NCI-H187 (cell line): ENCODE measurements around the gene PODXL2.

Experiments
- DNase-seq, 2 experiments: peaks; one replicate each; lab custom pipeline; 2025; lab: John Stamatoyannopoulos, UW

Gene PODXL2

DNA sequence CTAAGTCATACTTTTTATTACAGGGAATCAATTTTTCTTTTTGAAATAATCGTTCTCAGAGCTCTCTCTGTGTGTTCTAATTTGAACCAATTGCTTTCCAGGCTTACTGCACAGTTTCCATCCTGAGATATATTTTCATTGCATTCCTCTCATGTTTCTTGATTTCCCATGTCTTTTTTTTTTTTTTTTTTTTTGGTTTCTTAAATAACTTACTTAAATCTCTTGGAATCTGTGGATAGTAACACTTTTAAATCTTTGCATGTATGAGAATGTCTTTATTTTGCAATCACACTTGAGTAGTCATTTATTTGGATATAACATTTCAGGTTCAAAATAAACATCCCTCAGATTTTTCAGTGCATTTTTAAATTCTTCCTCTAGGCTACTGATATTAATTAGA, 29.2 kb downstream of the PODXL2 start:
- no peak for DNase-seq

DNA sequence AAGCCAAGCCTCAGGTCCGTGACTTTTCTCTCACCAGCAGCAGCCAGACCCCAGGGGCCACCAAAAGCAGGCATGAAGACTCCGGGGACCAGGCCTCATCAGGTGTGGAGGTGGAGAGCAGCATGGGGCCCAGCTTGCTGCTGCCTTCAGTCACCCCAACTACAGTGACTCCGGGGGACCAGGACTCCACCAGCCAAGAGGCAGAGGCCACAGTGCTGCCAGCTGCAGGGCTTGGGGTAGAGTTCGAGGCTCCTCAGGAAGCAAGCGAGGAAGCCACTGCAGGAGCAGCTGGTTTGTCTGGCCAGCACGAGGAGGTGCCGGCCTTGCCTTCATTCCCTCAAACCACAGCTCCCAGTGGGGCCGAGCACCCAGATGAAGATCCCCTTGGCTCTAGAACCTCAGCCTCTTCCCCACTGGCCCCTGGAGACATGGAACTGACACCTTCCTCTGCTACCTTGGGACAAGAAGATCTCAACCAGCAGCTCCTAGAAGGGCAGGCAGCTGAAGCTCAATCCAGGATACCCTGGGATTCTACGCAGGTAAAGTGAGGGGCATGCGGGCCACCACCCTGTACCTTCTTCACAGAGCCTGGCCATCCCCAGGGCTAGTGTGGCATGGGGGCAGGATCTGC, 31.8 kb downstream of the PODXL2 start:
- DNase-seq: no peak

DNA sequence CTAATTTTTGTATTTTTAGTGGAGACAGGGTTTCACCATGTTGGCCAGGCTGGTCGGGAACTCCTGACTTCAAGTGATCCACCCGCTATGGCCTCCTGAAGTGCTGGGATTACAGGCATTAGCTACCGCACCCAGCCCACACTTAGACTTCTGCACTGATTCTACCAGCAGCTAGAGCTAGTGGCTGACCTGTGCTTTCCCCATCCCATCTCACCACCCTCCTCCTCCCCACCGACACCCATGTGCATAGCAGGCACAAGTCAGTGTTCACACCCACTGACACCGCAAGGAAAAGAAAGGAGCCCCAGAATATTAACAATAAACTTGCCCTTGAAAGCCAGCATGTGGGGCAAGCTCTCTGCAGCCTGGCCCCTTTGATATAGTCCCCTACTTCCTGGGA, 32.6 kb downstream of the PODXL2 start:
- DNase-seq: no peak

DNA sequence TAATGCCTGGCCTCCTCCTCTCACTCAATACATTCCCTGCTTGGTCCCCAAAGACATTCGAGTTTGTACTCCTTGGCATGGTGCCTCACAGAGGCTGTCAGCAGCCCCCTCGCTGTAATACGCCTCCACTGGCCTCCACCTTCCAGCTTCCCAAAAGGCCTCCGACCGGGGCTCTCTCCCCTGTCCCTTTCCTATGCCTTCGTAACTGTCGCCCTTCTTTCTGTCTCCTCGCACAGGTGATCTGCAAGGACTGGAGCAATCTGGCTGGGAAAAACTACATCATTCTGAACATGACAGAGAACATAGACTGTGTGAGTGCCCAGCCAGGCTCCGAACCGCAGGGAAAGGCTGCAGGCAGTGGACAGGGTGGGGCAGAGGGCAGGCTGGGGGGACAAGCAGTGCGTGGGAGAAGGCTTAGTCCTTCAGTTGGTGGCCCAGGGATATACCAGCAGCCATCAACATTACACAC, 33.0 kb downstream of the PODXL2 start:
- DNase-seq: no peak

DNA sequence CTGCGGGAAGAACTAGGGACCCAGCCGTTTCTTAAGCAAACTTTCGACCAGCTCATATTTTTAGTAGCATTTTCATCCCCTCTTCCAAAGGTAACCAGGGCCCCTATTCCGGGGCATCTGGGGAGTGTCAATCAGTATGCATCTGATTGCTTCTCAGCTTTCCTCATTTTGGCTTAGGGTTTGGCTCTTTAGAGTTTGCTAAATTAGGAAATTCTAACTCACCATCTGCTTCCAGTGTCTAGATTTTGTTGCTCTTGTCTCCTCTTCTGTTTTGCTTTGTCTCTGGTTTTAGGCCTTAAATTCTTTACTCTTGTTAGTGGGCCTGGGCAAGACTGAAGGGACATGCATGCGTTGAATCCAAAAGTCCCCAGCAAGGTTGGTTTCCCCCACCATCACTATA, 34.2 kb downstream of the PODXL2 start:
- no peak for DNase-seq

DNA sequence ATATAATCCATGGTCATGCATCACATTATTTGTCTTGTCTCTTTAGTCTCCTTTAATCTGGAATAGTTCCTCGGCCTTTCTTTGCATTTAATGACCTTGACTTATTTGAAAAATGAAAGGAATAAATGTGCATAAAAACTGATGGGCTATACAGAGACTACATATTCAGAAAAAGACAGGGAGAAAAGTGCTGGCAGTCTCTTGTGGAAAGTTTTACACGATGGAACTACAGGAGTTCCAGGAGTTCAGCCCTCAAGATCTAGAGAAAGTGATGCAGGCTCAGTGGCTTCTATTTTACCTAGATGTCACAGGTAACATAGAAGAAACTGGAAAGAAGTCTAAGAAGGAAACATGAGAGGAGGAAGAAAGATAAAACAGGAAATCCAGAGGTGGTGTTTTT, 36.2 kb downstream of the PODXL2 start:
- DNase-seq: no peak

DNA sequence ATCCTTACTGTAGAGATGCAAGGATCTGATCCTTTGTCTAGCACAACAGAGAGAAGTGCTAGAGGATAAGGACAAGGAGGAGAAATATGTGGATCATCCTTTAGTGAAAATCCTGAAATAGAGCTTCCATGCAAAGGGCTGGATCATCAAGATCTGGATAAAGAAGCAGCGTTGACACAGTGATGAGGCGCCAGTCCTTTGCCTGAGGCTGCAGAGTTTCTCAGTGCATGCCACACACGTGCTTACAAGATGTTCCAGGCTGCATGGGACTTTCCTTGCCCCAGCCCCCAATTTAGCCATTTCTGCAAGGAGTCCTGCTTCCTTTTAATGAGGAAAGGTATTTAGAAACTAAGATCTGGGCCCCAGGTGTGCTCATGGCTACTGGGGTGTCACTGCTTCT, 36.6 kb downstream of the PODXL2 start:
- no peak for DNase-seq

DNA sequence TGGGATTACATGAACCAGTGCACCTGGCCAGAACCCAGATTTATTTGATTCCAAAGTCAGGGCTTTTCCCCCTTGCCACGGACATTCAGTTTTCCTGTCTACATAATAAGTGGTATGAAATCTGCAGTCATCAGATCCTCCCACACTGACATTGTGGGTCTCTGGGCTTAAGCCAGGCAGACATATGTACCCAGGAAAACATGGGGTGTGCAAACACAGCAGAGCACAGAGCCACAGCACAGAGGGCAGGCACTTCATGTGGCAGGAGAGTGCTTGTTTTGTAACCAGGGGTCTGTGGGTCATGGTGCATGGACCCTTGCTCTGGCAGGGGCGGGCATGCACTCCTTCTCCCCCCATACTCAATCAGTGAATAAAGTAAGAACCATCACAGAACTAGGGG, 37.7 kb downstream of the PODXL2 start:
- DNase-seq: no peak

DNA sequence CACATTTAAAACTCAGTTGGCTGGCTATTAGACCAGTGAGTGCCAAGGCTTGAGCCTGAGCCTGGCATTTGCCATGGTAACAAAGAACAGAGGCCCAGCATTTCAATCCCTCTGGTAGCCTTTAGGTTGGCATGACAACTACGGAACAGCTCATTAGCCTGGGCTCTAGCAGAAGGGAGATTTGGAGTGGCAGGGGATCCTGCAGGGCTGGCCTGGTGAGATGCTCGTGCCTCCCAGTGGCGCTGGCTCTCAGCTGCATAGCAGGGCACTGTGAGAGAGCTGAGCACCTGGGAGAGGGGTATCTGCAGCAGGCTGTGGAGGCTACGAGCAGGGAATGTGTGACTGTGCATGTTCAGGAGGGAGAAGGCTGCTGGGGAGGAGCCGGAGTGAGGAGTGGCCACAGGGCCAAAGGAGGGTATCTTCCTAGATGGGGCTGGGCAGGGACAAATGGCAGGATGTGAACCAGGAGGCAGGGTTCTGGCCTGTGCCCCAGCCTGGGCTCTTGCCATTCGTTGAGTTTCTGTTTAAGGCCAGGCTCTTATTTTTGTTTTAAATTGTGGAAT, 38.2 kb downstream of the PODXL2 start:
- no peak for DNase-seq

DNA sequence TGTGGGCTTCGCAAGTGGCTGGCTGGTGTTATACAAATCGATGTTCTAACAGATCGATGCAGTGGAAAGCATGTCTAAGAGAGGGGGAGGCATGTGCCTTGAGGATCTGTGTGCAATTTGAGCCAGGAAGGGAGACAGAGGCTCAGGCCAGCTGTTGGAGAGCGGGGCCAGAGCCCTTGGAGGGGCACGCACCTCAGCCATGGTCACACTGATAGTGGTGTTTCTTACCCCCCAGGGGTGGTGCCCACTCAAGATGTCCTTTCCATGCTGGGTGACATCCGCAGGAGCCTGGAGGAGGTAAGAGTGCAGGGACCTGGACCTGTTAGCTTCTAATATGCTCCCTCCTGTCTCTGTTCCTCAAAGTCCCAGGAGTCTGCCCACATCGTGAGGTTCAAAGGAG, 39.9 kb downstream of the PODXL2 start:
- no peak for DNase-seq

DNA sequence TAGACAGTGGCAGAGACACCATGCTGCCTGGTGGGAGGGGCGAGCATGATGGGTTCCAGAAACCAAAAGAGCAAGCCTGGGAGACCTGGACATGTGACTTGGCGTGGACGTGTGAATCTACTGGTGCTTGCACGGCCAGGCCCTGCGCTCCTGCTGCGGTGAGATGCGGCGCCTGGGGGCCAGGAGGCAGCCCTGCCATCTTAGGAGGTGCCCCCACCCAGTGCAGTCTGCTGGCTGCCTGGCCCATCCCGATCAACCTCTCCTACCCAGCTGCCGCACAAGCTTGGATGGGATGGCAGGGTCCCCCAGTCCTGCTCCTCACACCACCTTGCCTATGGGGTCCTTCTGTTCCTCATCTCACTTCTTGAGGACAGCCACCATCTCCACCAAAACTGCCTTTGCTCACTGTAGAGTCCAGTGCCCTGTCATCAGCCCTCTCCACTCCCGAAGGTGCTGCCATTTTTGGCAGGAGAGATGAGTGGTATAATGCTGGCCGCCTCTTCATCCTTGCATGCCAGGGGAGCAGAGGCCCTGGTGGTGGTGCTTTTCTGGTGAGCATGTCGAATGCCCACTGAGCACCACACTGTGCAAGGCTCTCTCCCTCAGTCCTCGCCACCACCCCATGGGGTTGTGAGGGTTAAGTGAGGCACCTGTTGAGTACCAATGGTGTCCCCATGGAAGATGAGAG, 40.7 kb downstream of the PODXL2 start:
- DNase-seq: no peak

DNA sequence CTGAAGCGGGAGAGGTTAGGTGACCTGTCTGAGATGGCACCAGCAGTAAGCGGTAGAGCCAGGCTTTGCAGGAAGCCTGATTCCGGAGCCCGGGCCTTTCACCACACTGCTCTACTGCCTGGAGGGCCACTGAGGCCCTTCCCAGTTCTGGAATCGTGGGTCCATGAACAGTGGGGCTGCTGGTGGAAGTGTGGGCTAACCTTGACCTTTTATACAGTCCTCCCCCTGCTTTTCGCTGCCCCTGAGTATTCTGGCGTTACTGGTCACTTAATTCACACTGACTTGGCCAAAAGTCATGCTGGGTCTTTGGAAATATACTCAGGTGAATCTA, 41.2 kb downstream of the PODXL2 start:
- no peak for DNase-seq

DNA sequence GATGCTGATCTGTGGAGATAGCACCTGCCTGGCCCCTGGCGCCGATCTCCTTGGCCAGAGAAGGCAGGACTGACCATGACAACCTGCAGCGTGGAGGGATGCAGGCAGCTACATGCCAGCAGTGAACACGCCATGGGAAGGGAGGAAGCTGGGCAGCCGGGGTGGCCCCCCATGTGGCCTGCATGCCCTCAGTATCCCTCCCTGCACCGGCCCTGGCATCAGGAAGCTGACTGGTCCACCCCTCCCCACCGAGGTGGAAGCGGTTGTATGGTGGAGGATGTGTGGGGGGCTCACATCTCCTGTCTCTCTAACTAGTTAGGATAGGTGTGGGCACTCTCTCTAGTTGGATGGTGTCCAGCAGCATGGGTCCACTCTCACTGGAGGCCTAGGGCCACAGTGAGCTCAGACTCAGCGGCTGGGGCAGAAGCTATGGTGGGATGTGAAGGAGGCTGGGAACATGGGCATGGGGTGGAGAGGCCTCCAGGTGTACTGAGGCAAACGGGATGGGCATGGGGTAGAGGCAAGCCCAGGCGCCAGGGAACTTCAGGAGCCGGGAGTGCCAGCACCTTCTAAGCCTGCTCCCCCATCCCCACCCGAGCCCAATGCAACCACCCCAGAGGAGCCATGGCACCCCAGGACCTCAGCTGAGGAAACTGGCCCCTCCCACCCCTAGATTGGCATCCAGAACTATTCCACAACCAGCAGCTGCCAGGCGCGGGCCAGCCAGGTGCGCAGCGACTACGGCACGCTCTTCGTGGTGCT, 42.0 kb downstream of the PODXL2 start:
- DNase-seq: no peak

DNA sequence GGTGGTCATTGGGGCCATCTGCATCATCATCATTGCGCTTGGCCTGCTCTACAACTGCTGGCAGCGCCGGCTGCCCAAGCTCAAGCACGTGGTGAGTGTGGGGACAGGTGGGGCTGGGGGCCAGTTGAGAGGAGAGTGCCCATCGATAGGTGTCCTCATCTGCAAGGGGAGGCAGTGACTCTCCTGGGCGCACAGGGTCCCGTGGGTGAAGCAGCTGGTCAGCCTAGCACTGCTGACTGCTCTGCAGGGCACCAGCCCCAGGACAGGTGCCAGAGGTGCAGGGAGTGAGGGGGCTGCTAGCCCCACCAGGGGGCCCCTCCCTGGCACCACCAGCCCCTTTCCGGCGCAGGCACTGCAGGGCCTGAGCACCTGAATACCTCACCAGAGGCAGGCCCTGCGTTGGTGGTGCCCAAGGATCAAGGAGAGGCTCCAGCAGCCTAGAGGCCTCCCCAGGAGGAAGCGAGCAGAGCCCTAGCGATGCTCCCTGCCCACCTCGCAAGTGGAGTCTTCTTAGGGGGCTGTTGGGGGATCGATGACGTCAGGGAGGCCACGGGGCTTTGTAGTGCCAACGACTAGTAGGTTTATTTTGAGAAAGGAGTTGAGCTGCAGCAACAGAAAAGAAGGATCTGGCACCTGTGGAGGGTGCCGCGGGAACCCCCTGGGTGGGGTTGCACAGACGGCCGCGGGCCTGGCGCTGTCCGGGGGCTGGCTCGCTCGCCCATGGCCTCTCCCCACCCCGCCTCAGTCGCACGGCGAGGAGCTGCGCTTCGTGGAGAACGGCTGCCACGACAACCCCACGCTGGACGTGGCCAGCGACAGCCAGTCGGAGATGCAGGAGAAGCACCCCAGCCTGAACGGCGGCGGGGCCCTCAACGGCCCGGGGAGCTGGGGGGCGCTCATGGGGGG, 42.8 kb downstream of the PODXL2 start:
- DNase-seq: no peak

DNA sequence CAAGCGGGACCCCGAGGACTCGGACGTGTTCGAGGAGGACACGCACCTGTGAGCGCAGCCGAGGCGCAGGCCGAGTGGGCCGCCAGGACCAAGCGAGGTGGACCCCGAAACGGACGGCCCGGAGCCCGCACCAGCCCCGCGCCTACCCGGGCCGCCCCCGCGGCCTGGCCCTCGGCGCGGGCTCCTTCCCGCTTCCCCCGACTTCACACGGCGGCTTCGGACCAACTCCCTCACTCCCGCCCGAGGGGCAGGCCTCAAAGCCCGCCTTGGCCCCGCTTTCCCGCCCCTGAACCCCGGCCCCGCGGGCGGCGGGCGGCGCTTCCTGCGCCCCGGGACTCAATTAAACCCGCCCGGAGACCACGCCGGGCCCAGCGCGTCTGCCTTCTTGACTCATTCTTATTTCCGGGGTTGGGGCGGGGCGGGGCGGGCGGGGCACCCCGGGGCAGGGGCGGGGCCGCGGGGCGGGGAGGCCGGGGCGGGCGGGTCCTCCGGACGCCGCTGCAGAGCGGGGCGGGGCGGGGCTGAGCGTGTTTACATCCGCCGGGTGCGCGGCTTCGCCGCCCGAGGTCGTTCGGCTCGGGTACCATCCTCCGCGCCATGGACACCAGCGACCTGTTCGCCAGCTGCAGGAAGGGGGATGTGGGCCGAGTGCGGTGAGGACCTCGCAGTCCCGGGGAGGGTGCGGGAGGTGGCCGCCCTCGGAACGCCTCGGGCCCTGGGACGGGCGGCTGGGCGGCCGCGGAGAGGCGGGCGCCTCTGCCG, 43.6 kb downstream of the PODXL2 start, which contains the start of gene ABTB1:
ABTB1 (plus strand) TSS at position 524 of the 762 bp plus-strand sequence; CDS start at position 598, 74 bp downstream.
- peak; percentile 36 to 88 for DNase-seq

DNA sequence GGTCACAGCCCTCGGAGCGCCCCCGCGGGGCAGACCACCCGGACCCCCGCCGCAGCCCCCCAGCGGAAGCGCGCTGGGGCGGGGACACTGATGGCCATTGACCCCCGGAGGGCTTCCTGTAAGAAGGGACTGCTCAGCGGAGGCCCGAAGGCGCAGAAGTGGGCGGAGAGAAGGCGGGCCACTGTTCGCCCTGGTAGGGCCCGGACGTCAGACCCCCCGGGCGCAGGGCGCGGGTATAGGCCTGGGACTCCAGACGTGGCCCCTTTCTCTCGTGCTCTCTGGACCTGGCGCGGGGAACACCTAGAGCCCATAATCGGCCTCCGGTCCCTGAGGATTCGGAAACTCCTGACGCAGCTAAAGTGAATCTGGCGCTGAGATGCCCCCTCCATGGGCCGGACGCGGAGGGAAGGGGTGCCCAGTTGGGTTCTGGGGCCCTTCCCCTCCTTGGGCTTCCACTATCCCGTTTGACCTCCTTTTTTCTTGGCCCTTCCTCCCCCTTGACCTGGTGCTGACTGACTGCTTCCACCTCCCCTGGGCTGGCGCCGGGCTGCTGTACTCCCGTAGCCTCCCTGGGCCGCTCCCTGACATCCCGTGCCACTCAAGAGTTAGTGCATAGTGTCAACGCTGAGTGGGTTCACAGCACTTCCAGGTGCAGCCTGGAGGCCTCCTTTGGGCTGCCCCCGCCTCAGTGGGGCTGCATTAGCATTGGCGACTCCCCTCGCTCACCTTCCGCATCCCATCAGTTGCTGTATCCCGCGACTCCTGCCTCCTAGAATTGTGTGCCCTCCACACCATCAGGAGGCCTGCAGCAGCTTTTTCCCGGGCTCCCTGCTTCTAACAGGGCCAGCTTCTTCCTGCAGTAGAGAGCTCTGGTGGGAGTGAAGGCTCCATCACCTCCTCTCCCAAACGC, 44.5 kb downstream of the PODXL2 start:
- no peak for DNase-seq

DNA sequence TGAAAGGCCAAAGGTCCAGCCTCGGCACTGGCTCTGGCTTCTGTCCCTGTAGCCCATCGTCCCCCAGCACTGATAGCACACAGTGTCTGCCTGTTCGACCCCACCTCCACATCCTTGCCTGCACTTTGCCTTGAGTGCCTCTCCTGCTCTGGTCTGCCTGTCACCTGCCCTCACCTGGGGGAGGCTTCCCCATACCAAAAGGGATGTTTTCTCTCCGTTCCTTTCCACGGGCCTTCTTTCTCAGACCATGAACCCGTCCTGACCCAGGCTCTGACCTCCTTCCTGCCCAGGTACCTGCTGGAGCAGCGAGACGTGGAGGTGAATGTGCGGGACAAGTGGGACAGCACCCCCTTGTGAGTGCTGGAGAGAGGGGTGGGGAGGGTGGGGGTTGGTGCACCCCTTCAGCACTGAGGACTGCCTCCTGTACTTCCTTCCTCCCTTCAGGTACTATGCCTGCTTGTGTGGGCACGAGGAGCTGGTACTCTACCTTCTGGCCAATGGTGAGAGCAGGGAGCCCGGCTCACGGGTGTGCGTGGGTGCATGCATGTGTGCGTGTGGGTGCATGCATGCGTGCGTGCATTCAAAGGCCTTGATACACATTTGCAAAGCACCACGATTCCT, 45.2 kb downstream of the PODXL2 start:
- DNase-seq: no peak

DNA sequence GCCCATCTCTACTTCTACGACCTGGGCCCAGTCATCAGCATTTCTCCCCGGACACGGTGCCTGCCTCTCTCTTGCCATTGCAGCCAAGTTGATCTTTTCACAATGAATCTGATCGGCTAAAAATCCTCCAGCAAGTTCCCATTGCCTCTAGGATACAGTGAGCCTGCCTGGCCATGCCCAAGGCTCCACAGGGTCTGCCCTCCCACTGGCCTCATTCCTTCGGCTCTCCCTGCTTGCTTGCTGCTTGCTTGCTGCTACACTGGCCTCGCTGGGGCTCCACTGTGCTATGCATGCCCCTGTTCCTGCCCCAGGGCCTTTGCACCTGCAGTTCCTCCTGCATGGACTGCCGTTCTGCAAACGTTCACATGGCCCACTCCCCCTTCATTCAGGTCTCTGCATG, 45.8 kb downstream of the PODXL2 start:
- no peak for DNase-seq

DNA sequence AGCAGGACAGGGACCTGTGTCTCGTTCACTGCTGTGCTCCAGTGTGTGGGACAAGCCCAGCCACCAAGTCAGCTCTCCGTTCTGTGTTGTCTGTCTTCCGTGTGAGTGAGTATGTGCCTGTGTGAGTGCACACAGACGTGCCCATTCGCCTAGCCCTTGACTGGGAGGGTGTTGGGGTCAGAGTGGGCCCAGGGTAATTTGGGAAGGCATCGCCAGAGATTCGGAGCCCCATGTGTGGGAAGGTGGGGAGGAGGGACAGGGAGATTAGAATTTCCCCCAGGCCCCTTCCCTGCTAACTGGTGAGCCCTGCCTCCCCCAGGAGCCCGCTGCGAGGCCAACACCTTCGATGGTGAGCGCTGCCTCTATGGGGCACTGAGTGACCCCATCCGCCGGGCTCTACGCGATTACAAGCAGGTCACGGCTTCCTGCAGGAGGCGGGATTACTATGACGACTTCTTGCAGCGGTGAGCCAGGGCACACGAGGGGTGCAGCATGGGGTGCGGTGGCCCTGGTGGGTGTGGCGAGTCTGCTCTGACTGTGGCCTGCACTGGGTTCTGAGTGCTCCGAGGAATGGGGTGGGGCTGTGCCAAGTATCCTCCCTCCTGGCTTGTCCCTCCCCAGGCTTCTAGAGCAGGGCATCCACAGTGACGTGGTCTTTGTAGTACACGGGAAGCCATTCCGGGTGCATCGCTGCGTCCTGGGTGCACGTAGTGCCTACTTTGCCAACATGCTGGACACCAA, 46.8 kb downstream of the PODXL2 start:
- no peak for DNase-seq
